Left ventricle myocardium inferior (tissue), 1 donor: ENCODE data around the gene EXOSC7. TPM values are rescaled to one million over a fixed set of nuclear protein-coding genes. Genes with fewer than 3 reads are reported as not detected.
A peak's percentile ranks its signal among the peaks of the same experiment; 100 is the strongest.

Source experiments
- DNase-seq: peaks from one replicate; pipeline ENCODE4 v3.0.0-alpha.2; 2020
- H3K27ac ChIP-seq: fragments of 200-600 bp; replicated peaks from 2 replicates; pipeline ENCODE4 v1.8.0; 2021
- H3K27me3 ChIP-seq: fragments of 200-600 bp; 2 replicates; pipeline ENCODE4 v1.8.0; 2021; ENCODE audit warnings: low read depth
- H3K36me3 ChIP-seq: fragments of 200-600 bp; 2 replicates; pipeline ENCODE4 v1.8.0; 2021
- H3K4me1 ChIP-seq: fragments of 200-600 bp; 2 replicates; pipeline ENCODE4 v1.8.0; 2021
- H3K4me3 ChIP-seq: fragments of 200-600 bp; 2 replicates; pipeline ENCODE4 v1.8.0; 2021; ENCODE audit warnings: mild to moderate bottlenecking, moderate library complexity
- H3K9me3 ChIP-seq: fragments of 200-600 bp; replicated peaks from 2 replicates; pipeline ENCODE4 v1.8.0; 2021
- CTCF ChIP-seq: fragments of 200-600 bp; IDR thresholded peaks from 2 replicates; pipeline ENCODE4 v1.8.0; 2021; ENCODE audit warnings: antibody characterized with exemption, mild to moderate bottlenecking, borderline replicate concordance
- intact Hi-C: fragments of 100-400 bp; cut with micrococcal nuclease; formaldehyde crosslinking; loops from one replicate; pipeline ENCODE4 v1.11.0; 2022
- total RNA-seq: library from RNA; stranded (reverse); fragmentation: NEBNext Ultra II Directional; extraction: Animal tissue kit (Norgen Biotek cat#: 25700); gene quantifications from one replicate; pipeline ENCODE4 v1.2.1, GENCODE V29; 2021
- donor health status: DM: no; HTN: yes; CAD: no; lungs with severe emphysema.

The EXOSC7 gene
- total RNA-seq, 1 donor from 2014 or later: 27.2 TPM

GRCh38 chr3:45023675-45024074, 47.6 kb downstream of the EXOSC7 start:
- no peak for DNase-seq
- peak overlapping the region; percentile 93 for H3K27ac ChIP-seq
- no peak overlapping the region for H3K4me3 ChIP-seq
- H3K36me3 ChIP-seq: no peaks in the 10 kb centered on the region
- H3K9me3 ChIP-seq: no peaks in the 10 kb centered on the region
- intact Hi-C loops: no loop called here
- no peak for TF ChIP-seq CTCF
- peaks cover 81% of the 10 kb centered on the region for H3K4me1 ChIP-seq
- H3K27me3 ChIP-seq: no peaks in the 10 kb centered on the region

GRCh38 chr3:45024542-45025255, 48.7 kb downstream of the EXOSC7 start:
- Histone ChIP-seq H3K27ac (peak overlapping the region; percentile 93), H3K4me1 (peaks cover 88% of the 10 kb centered on the region), H3K4me3 (no peak overlapping the region), H3K36me3 (no peaks in the 10 kb centered on the region), H3K27me3 (no peaks in the 10 kb centered on the region), H3K9me3 (no peaks in the 10 kb centered on the region)
- no peak for DNase-seq
- intact Hi-C loops: no loop called here
- no peak for TF ChIP-seq CTCF

GRCh38 chr3:45026038-45026437, 50.0 kb downstream of the EXOSC7 start, which contains the start of gene CLEC3B:
CLEC3B (plus strand) TSS chr3:45026303; CDS start chr3:45026363, 60 bp downstream.
- Histone ChIP-seq H3K4me3 (peak within 1 kb of the TSS; percentile 69), H3K27me3 (no peaks in the 10 kb centered on the region), H3K4me1 (peaks cover 92% of the 10 kb centered on the region), H3K27ac (peak within 1 kb of the TSS; percentile 93), H3K36me3 (peaks cover 1% of the 10 kb centered on the region), H3K9me3 (no peaks in the 10 kb centered on the region)
- intact Hi-C loops: no loop called here
- TF ChIP-seq CTCF: no peak
- peak; percentile 83 for DNase-seq

- peak overlapping the region; percentile 69 for H3K4me3 ChIP-seq
- H3K27ac ChIP-seq: peak overlapping the region; percentile 93
- H3K9me3 ChIP-seq: no peaks in the 10 kb centered on the region
- H3K27me3 ChIP-seq: no peaks in the 10 kb centered on the region
- peaks cover 11% of the 10 kb centered on the region for H3K36me3 ChIP-seq
- intact Hi-C loops: no loop called here
- peak; percentile 88 for DNase-seq
- no peak for TF ChIP-seq CTCF
- H3K4me1 ChIP-seq: peaks cover 83% of the 10 kb centered on the region
These were observed 50.9 kb downstream of the EXOSC7 start for GRCh38 chr3:45026957-45027356.

GRCh38 chr3:45027441-45027840, 51.4 kb downstream of the EXOSC7 start:
- peaks cover 12% of the 10 kb centered on the region for H3K36me3 ChIP-seq
- H3K27ac ChIP-seq: peak overlapping the region; percentile 93
- no peaks in the 10 kb centered on the region for H3K9me3 ChIP-seq
- TF ChIP-seq CTCF: no peak
- peaks cover 80% of the 10 kb centered on the region for H3K4me1 ChIP-seq
- H3K27me3 ChIP-seq: no peaks in the 10 kb centered on the region
- intact Hi-C loops: no loop called here
- peak overlapping the region; percentile 69 for H3K4me3 ChIP-seq
- DNase-seq: no peak
